GM12873 (cell line): ENCODE measurements around the gene ARID1B.

Source experiments
- CTCF ChIP-seq: IDR thresholded peaks from 2 replicates; pipeline ENCODE4 v1.5.1; 2012; ENCODE audit warnings: low read depth, mild to moderate bottlenecking, moderate library complexity, low read length, control low read depth; ENCODE audit not compliant: insufficient read depth; ENCODE audit errors: missing control alignments

The ARID1B gene

DNA sequence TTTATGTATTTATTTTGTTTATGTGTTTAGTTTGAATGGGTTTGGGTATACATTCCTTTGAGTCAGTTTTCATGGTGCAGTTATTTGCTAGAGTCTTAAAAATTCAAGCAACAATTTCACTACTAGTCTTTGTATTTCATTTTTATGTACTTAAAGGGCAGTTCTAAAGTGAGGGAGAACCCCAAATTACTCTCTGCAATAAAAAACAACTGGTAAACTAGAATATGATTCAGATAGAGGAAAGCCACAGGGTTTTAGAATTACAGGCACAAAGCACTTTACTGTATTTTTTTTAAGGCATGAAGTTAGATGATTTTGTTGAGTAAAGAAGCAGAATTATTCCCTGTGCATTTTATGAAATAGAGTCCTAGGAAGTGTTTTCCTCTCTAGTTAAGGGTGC, 183.3 kb downstream of the ARID1B start:
- no peak for TF ChIP-seq CTCF

GRCh38 chr6:156961282-156961892, 184.2 kb downstream of the ARID1B start:
- no peak for TF ChIP-seq CTCF

DNA sequence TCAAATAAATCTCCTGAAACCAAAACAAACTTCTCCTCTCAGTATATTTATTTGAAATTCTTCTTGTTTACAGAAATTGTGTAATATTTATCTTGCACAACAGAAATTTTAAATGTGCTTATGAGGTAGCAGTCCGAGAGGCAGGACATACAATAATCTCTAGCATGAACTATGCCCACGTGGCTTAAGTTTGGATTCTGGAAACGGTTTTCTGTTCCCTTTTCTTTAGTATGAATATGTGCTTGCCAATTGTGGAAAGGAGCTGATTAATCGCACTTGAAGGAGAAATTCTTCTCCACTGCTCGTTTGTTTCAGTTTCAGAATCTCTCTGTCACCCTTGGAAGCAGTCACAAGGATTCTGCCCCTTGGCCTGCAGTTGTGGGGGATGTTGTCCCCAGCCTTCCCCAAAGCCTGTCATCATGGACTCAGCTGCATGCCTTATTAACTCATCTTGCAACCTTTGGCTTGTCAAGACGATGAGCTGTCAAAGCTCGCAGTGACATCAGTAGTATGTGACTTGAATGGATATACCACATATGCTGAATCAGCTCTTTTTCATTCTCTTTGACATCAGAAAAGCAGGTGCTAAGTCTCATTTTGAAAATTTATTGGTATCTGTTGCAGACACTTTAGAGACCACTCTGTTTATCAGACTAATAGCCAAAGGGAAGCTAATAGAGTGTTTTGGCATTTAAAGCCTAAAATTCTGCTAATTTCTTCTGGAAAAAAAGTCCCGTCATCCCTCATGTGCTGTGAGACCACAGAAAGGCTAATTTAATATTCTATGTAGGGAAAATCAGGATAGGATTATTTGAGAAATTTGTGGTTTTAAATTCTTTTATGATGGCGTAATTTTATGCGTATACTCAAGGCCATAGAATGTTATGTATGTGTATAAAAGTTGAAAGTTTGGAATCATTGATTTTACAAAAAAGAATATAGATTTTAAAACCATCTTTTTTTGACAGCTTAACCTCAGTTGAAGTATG, 186.8 kb downstream of the ARID1B start:
- TF ChIP-seq CTCF = no peak

DNA sequence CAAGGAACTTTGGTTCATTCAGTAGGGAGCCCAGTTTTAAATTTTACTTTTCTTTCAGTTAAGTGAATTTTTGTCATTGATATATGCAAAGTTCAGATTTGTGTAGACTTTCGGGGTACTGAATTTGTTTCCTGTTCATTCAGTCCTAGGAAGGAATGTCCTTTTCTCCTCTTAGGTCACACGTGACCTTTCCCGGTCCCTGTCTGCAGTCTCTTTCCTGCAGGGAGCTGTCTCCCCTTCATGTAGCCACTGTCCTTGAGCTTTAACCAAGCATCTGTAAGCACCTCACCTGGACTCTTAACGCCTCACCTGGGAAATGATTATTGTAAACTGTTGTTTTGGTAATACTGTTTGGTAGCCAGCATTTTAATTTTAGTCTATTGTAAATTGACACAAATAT, 190.7 kb downstream of the ARID1B start:
- no peak for TF ChIP-seq CTCF

- TF ChIP-seq CTCF = no peak
Observed at GRCh38 chr6:156969233-156969632, 192.1 kb downstream of the ARID1B start.

DNA sequence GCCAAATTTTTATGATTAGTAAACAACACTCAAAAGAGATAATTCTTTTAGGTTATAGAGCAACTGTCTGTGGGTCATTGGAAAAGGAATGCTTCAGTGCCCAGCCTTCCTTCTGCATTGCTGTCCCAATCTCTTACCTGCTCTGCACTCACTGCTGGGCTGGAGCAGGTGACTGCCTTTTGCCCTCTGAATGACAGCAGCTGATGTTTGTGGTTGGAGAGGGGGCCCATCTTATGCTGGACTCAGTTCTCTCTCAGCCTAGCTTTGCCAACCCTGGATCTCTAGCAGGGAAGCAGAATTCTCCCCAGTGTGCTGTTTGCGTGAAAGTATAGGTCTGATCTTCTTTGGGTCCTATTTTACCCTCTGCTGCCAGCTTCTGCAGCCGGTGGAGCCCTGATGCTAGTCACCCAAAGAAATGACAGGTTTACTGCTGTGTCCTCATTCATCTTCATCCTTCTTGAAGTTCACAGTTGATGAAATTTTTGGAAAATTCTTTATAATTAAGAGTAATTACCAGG, 193.5 kb downstream of the ARID1B start:
- no peak for TF ChIP-seq CTCF

- TF ChIP-seq CTCF = no peak
Observed at GRCh38 chr6:156971153-156971885, 194.1 kb downstream of the ARID1B start.
